Measurements from ENCODE around the gene CAP2. TPM values are rescaled to one million over a fixed set of nuclear protein-coding genes. Genes with fewer than 3 reads are reported as not detected.
A peak's percentile ranks its signal among the peaks of the same experiment; 100 is the strongest.

The CAP2 gene, protein sequence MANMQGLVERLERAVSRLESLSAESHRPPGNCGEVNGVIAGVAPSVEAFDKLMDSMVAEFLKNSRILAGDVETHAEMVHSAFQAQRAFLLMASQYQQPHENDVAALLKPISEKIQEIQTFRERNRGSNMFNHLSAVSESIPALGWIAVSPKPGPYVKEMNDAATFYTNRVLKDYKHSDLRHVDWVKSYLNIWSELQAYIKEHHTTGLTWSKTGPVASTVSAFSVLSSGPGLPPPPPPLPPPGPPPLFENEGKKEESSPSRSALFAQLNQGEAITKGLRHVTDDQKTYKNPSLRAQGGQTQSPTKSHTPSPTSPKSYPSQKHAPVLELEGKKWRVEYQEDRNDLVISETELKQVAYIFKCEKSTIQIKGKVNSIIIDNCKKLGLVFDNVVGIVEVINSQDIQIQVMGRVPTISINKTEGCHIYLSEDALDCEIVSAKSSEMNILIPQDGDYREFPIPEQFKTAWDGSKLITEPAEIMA
- 20.2 and 27.8 TPM in 2 replicates for total RNA-seq (2014; rRNA removed; shearing (Covaris generic))

DNA sequence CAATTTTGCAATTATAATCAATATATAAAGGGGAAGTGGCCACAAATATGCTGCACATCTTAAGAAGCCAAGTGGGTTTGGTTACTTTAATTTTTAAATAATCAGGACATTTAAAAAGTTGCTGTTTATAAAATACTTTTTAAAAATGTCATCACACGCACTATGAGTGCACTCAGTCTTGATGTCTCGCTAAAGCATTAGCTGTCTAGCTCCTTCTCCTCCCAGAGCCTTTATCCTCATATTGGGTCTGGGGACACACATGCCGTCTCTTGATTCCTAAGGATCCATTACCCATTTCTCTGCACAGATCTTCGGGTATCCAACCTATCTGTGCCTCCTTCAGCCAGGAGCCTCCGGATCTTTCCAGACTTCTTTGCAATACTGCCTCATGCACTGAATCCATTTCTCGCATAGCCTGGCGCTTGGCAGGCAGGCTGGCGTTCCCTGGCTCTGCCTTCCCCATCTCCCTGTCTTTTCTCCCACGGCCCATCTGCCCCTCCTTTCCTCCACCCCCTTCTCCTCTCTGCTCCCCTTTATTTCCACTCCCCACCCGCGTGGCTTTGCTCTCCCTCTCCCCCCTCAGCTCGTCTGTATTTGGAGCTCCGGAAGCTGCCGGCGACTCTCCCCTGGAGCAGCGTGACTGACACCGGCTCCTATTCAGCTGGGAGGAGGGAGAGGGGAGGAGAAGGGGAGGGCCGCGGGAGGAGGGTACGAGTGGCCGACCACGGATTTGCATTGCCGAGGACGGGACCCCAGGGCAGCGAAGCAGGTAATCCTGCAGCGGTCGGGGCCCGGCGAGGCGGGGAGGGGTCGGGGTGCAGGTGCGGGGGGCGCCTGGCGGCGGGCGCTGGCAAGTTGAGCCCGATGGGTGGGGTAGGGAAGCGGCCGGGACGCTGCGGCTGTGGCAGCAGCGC lies at the start of gene CAP2:
Gene CAP2, plus strand, starts transcription at position 618 of the 914 bp plus-strand sequence. CDS start 27,961 bp downstream, outside the sequence.
- DNase-seq (ENCODE audit: low spot score) = peak; percentile 70

DNA sequence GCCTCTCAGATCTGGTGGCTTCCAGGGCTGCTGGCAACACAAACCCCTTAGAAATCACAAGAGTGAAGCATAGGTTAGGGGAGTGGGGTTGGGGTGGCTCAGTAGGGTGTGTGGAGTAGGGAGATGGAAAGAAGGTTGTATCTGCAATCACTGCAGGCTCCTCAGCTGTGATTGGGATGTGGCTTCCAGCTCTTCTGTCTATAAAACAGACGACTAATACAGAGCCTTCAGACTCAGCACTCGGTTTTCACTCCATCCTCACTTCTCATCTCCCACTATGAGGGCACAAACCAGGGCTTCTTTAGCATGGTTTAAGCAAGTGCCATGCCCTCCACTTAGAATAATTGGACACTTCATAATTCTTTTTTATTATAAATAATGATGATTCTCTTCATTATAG lies 46.4 kb upstream of the CAP2 start:
- no peak for DNase-seq (ENCODE audit: low spot score)

DNA sequence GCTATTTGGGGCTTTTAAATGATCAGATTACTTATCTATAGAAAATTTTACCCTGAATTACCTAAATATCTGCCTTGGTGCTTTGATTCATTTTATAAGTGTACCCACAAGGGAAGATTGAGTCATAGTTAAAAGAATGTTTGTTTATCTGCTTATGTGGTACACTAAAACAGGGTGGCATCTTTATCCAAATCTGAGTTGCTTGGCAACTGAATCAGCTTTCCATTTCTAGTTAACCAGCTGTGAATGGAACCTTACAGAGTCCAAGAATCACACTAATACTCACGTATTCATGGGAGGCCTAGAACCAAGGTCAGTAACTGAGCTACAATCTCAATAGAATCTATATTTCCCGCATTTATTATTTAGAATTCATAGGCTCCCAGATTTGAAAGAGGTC lies 44.0 kb upstream of the CAP2 start:
- DNase-seq (ENCODE audit: low spot score) = peak; percentile 47

DNA sequence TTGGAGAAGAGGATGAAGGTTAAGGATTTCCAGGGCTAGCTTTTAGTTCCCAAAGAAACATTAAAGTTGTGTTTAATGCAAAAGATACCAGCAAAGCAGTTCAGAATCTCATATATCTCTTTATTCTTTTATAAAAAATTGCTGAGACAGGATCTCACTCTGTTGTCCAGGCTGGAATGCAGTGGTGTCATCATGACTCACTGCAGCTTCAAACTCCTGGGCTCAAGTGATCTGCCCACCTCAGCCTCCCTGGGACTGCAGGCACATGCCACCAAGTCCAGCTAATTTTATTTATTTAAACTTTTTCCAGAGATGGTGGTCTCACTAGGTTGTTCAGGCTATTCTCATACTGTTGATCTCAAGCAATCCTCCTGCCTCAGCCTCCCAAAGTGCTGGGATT lies 41.1 kb upstream of the CAP2 start:
- peak; percentile 45 for DNase-seq (ENCODE audit: low spot score)

DNA sequence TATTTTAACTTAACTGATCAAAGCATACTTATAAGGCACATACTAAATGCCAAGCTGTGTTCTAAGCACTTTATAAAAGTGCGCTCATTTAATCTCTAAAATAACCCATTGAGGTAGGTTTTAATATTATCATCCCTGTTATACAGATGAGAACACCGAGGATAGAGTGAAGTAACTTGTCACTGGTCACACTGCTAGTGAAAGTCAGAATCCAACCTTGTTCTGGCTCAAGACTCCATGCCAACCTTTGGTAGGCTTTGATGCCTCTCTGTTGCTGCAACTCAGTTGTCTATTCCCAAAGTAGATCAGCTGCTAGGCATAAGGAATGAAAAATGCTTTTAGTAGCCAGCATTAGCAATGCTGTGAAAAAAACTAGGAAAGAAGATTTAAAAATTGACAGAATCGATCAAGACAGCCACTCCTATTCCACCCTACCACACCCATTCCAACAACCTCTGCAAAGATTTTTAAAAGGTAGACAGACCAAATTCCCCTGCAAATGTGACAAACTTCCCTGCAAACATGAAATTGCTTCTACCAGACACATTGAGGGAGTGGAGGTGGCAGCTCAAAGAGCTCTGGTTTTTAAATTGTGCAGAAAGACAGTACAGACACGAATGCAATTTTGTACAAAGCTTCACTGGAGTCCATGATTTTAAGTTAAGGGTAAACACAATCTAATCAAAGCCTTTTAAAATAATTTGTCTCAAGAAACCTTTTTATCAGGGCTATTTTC lies 39.8 kb upstream of the CAP2 start:
- no peak for DNase-seq (ENCODE audit: low spot score)

DNA sequence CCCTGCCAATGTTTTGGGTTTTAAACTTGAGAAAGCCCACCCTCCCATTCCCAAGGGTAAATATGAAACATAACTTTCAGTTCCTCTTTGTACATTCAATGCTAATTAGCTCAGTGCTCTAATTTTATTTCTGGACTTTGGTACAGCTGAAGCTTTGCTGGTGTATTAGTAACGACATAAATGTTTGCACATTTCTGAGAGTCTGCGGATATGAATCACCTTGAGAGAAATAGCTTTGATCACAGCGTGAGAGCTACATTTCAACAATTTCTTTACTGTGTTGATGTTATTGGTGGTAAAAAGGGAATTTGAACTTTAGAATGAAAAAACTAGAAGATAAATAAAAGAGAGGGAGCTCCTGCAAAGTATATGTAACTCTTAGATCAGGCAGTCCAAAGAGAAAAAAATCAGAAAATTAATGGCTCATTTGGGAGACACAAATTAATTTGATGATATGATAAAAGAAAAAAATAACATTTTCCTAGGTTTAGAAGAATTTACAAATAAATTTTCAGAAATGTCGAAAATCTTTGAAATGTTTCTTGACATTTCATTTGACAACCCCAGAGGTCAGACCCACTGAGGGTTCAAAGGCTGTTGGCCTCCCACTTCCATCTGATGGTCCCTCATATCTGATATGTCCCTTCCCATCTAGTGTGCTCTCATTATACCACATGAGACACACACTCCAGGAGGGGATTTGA lies 38.5 kb upstream of the CAP2 start:
- peak; percentile 74 for DNase-seq (ENCODE audit: low spot score)

DNA sequence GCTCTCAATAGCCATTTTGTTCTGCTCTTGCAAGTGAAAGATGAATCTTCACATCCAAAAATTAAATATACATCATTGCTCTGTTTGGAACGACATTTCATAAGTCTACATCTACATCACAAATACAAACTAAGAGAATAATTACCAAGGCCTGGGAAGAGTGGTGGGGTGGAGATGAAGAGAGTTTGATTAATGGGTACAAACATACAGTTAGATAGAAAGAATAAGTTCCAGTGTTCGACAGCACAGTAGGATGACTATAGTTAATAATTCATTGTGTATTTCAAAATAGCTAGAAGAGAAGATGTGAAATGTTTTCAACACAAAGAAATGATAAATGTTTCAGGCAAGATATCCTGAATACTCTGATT lies 38.0 kb upstream of the CAP2 start:
- DNase-seq (ENCODE audit: low spot score) = no peak

DNA sequence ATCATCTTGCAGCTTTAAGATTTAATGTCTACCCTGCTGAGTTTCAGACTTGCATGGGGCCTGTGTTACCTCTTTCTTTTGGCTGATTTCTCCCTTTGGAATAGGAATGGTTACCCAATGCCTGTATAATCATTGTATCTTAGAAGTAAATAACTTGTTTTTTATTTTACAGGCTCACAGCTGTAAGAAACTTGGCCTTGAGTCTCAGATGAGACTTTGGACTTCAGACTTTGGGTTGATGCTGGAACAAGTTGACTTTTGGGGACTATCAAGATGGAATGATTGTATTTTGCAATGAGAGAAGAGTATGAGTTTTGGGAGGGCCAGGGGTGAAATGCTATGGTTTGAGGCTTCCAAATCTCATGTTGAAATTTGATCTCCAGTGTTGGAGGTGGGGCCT lies 34.9 kb upstream of the CAP2 start:
- no peak for DNase-seq (ENCODE audit: low spot score)

DNA sequence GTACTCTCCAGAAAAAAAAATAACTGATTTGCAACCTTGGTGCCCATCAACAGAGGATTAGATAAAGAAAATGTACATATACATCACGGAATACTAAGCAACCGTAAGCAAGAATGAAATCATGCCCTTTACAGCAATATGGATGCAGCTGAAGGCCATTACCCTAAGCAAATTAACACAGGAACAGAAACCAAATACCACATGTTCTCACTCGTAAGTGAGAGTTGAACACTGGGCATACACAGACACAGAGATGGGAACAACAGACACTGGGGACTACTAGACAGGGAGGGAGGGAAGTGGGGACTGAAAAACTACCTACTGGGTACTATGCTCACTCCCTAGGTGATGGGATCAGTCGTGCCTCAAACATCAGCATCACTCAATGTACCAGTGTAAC lies 32.8 kb upstream of the CAP2 start:
- DNase-seq (ENCODE audit: low spot score) = no peak

DNA sequence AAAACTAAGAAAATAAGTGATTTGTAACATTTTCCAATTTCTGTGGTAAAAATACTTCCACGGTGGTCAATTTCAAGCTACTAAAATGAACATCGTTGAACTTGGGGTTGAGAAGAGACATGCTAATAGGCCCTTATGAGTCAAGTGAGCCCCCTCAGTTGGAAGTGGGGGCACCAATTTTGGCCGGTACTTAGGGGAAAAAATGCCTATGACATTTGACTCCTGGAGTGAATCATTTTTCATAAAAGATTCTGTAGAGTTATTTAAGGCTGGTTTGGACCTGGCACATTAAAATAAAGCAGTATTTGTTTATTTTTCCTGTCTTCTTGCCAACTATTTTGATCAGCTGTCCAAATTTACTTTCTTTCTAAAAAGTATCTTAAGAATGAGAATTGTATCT lies 32.4 kb upstream of the CAP2 start:
- no peak for DNase-seq (ENCODE audit: low spot score)

DNA sequence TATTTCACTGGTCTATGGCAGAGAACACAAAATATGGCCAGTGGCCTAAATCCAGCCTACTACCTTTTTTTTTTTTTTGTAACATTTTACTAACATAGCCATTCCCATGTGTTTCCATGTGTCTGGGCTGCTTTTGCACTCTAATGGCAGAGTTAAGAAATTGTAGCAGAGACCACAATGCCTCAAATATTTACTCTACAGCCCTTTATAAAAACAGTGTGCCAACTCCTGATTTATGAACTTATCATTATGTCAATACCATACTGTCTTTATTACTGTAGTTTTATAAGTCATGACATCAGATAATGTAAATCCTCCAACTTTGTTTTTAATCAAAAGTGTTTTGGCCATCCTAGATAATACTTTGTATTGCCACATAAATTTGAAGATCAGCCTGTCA lies 27.4 kb upstream of the CAP2 start:
- DNase-seq (ENCODE audit: low spot score) = no peak

DNA sequence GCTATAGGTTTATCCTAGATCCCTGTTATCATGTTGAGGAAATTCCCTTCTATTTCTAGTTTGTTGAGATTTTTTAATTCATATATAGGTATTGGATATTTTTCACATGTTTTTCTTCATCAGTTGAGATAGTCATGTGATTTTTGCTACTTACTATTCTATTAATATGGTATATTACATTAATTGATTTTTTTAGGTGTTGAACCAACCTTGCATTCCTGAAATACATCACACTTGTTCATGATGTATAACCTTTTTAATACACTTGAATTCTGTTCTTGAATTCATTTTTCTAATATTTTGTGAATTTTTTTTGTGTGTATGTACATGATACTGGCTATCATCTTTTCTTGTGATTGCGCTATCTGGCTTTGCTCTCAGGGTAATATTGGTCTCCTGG lies 25.5 kb upstream of the CAP2 start:
- no peak for DNase-seq (ENCODE audit: low spot score)

DNA sequence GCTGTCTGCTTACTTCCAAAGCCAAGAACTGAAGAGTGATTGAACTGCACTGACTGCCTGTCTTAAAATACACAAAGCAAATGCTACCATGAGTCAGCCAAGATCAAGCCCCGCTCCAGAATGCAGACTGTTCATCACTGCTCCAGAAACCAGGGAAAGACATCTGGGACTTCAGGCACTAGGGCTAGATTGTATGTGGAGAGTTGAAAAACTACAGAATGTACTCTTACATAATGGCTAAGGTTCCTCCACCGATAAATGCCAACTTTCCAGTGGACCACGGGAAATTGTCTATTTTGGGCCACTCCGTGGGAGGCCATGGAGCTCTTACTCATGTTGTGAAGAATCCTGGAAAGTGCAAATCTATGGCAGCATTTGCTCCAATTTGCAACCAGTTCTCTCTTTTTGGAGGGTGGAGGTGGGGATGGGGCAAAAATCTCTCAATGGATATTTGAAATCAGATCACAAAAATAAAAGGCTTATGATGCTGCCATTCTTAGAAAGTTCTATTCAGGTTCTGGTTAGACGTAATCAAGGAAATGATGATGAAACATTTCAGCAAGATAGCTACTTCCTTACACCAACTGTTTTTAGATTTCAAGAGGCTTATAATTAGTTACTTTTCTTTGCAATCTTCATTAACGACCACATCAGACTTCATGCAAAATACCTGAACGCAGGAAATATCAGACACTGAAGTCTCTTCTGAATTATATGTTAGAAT lies 11.8 kb upstream of the CAP2 start:
- DNase-seq (ENCODE audit: low spot score) = peak; percentile 45

DNA sequence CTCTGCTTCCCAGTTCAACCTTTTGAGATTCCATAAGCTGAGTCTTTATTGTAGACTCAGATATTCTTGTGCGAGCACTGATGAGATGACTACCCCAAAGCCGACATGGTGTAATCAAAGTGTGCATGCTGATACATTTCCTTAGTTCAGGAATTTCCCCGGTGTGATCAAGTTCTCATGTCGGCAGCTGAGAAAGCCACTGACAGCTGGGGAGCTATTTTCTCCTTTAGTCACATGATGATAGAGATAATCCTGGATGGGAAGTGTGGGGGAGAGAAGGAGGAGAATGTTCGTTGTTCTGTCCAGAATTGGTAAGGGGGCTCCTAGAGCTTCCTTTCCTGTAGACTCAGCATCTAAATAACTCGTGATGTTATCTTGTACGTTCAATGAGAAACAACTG lies 7.7 kb upstream of the CAP2 start:
- DNase-seq (ENCODE audit: low spot score) = peak; percentile 40

DNA sequence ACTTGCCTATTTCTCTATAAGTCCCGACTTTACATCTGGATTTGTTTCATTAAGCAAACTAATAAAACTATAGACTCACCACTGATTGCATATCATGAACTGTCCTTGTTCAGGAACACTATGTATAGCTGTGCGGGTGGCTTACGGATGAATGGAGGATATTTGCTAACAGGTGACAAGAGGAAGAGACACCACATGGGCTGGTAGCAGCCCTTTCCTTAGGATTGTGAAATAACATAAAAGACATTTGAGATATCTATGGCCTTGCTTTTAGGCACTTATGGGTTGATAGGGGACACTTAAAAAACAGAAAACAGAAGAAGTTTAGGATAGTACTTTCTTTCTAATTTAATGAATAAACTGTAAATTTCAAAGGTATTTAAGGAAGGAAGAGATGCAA lies 5.0 kb upstream of the CAP2 start:
- DNase-seq (ENCODE audit: low spot score) = no peak

DNA sequence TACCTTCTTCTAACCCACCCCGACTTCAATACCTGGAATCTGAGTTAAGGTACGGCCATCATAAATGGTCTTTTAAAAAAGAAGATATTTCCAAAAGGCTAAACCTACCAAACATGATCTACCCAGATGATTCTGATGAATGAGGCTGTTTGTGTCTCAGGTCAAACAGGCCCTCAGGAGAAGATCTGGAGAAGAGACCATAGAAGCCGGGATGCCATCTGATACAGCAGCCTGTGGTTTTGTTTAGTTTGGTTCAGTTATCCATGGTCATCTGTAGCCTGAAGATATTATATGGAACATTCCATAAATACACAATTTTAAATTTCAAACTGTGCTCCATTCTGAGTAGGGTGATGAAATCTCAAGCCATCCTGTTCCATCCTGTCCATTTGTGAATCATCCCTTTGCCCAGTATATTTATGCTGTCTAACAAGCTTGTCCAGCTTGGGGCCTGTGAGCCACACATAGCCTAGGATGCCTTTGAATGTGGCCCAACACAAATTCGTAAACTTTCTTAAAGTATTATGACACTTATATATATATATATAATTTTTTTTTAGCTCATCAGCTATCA lies 4.0 kb upstream of the CAP2 start:
- no peak for DNase-seq (ENCODE audit: low spot score)

DNA sequence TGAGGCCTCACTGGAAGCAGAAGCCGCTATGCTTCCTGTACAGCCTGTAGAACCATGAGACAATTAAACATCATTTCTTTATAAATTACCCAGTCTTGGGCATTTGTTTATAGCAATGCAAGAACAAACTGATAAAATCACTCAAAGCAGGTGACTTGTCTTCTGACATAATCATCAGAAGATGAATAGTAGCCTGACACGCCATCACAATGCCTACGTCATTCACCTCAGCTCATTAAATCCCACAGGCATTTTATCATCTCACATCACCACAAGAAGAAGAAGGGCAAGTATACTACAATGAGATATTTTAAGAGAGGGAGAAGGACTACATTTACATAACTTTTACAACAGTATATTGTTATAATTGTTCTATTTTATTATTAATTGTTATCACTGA lies 3.1 kb upstream of the CAP2 start:
- no peak for DNase-seq (ENCODE audit: low spot score)

DNA sequence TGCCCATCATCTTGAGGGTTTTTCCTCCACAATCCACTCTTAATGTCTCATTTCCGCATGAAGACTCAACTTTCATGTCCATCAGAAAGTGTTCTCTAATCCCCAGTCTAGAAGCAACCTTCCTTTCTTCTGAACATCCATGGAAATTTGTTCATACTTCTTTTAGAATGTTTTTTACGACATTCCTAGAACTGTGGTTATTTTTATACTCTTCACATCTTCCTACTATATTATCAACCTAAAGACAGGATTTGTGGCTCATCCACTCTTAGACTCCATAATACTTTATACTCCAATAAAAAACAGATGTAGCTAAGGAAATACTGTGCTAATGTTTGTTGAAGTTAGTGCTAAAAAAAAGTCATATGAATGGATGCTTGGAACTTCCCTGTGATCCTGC lies 1.4 kb upstream of the CAP2 start:
- DNase-seq (ENCODE audit: low spot score) = no peak

DNA sequence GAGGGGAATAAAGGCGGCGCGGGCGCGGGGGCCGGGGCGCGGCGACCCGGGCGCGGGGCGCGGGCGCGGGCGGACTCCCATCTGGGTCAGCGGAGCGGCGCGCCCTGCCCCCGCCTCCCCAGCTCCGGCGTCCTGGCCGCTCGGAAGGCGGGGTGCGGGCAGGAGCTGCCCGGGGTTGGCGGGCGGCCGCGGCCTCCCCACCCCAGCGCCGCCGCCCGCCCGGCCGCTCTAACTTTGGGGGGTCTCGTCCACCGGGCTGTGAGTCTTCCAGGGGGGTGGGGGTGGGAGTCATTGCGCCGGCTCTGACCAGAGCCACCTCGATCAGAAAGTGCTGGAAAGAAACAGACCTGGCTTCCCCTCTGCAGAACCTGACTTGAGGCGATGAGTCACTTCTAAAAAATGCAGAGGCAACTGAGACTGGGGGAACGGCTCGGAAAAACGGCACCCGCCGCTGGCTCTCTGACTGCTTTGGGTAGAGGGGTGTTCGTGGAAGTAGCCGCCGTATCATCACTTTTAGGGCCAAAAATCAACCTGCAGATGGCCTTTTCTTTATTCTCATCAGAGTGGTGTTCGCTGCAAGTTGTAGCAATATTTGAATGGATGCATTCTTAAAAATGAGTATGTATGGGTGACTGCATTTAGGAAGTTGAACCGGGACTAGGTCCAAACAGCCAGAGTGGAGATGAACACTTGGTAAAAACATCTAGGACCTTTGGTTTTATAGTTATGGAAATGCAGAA lies 667 bp downstream of the CAP2 start:
- peak; percentile 72 for DNase-seq (ENCODE audit: low spot score)

DNA sequence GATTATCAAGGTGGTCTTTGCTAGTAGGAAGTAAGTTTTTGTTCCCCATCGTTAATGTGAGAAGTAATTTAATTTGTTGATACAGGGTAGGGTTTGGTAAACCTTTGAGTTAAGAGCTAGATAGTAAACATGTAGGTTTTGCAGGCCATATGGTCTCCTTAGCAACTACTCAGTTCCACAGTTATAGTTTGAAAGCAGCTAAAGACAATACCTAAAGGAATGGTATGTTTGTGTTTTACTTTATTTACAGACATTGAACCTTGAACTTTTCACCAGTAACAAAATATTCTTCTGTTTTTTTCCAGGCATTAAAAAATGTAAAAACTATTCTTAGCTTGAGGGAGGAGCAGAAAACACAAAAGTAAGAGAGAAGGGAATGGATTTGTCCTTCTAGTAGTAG lies 1.7 kb downstream of the CAP2 start:
- no peak for DNase-seq (ENCODE audit: low spot score)
